ENCODE data around the gene MYH10. TPM values are rescaled to one million over a fixed set of nuclear protein-coding genes. Genes with fewer than 3 reads are reported as not detected.

MYH10 gene
- total and polyA plus RNA-seq, 5 experiments from 2014 or later = 0.56 to 3.1 (median 1.7) TPM

GRCh38 chr17:8469964-8470363, 160.6 kb downstream of the MYH10 start:
- peaks cover 2 to 8% (median 7%) of the 10 kb centered on the region in 4 donors for H3K4me1 Mint-ChIP-seq
- DNase-seq = no peak
- peak overlapping the region in 2 of 10 donors; percentile 25 to 33 for H3K27ac Mint-ChIP-seq
- H3K27me3 Mint-ChIP-seq = no peaks in the 10 kb centered on the region
- no peak for ATAC-seq
- no peak overlapping the region for H3K4me3 Mint-ChIP-seq
- peaks cover 0 to 82% (median 16%) of the 10 kb centered on the region in 3 donors for H3K36me3 Mint-ChIP-seq
- POLR2A ChIA-PET = interaction anchor here (0.7 kb wide), 1 partner anchor 19 kb away, joined by 5 read pairs; no protein-coding TSS in a partner anchor
- H3K9me3 Mint-ChIP-seq = no peaks in the 10 kb centered on the region

GRCh38 chr17:8468980-8469379, 161.5 kb downstream of the MYH10 start:
- POLR2A ChIA-PET = no interaction called here
- no peaks in the 10 kb centered on the region for H3K27me3 Mint-ChIP-seq
- H3K27ac Mint-ChIP-seq = no peak overlapping the region
- H3K4me3 Mint-ChIP-seq = no peak overlapping the region
- ATAC-seq (no peak), DNase-seq (no peak)
- peaks cover 4 to 17% (median 15%) of the 10 kb centered on the region in 4 donors for H3K4me1 Mint-ChIP-seq
- H3K36me3 Mint-ChIP-seq = peaks cover 0 to 82% (median 11%) of the 10 kb centered on the region in 3 donors
- no peaks in the 10 kb centered on the region for H3K9me3 Mint-ChIP-seq

DNA sequence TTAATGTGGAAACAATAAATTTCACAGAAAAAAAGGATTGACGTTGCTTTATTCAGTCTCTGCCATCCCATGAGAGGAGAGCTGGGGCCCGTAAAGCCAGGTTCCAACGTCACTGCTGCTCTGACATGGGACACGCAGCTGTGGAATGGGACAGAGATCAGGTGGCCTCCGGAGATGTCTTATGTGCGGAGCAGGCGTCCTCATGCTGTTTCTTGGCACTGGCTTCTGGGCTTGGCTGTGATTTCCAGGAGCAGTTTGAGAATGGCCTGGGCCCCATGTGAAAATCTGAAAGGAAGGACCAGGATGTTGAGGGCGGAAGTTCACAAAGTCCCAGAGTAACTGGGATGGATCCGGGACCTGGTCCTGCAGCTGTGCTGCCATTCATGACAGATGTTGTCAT, 162.4 kb downstream of the MYH10 start:
- H3K4me1 Mint-ChIP-seq = peaks cover 5 to 25% (median 20%) of the 10 kb centered on the region in 4 donors
- peaks cover 0 to 82% (median 11%) of the 10 kb centered on the region in 3 donors for H3K36me3 Mint-ChIP-seq
- POLR2A ChIA-PET = no interaction called here
- DNase-seq = no peak
- H3K27me3 Mint-ChIP-seq = no peaks in the 10 kb centered on the region
- H3K9me3 Mint-ChIP-seq = no peaks in the 10 kb centered on the region
- ATAC-seq = no peak
- peak overlapping the region in 3 of 10 donors; percentile 6 to 70 (median 41) for H3K27ac Mint-ChIP-seq
- H3K4me3 Mint-ChIP-seq = no peak overlapping the region

DNA sequence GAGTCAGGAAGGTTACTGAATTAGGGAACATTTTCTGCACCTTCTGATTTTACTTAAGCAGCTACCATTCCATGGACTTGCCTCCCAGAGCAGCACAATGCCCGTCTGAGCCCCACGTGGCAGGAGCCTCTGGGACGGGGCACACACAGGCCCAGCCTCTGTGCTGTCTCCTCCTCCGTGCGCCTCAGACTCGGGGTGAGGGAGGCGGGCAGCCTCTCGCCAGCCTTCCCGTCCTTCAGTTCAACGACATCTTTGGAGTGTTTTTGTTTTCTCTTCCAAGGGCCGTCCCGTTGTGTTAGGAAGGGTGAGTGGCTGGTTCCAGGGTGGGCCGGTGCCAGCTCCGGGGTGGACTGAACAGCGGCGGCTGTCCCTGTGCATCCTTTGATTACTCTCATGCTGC, 163.0 kb downstream of the MYH10 start:
- DNase-seq (no peak), ATAC-seq (no peak)
- no peaks in the 10 kb centered on the region for H3K27me3 Mint-ChIP-seq
- no peak overlapping the region for H3K4me3 Mint-ChIP-seq
- peak overlapping the region in 1 of 10 donors; percentile 70 for H3K27ac Mint-ChIP-seq
- H3K36me3 Mint-ChIP-seq = peaks cover 0 to 83% (median 11%) of the 10 kb centered on the region in 3 donors
- H3K4me1 Mint-ChIP-seq = peaks cover 6 to 27% (median 22%) of the 10 kb centered on the region in 4 donors
- POLR2A ChIA-PET = no interaction called here
- H3K9me3 Mint-ChIP-seq = no peaks in the 10 kb centered on the region

GRCh38 chr17:8466873-8467272, 163.7 kb downstream of the MYH10 start:
- H3K4me1 Mint-ChIP-seq = peaks cover 6 to 29% (median 23%) of the 10 kb centered on the region in 4 donors
- H3K4me3 Mint-ChIP-seq = no peak overlapping the region
- H3K9me3 Mint-ChIP-seq = no peaks in the 10 kb centered on the region
- DNase-seq (no peak), ATAC-seq (no peak)
- H3K27me3 Mint-ChIP-seq = no peaks in the 10 kb centered on the region
- H3K36me3 Mint-ChIP-seq = peaks cover 0 to 85% (median 9%) of the 10 kb centered on the region in 3 donors
- POLR2A ChIA-PET = no interaction called here
- peak overlapping the region in 2 of 10 donors; percentile 50 to 75 for H3K27ac Mint-ChIP-seq

- no peak for ATAC-seq
- peaks cover 6 to 32% (median 24%) of the 10 kb centered on the region in 4 donors for H3K4me1 Mint-ChIP-seq
- POLR2A ChIA-PET = no interaction called here
- no peak overlapping the region for H3K4me3 Mint-ChIP-seq
- H3K9me3 Mint-ChIP-seq = no peaks in the 10 kb centered on the region
- H3K36me3 Mint-ChIP-seq = peaks cover 0 to 85% (median 8%) of the 10 kb centered on the region in 3 donors
- no peaks in the 10 kb centered on the region for H3K27me3 Mint-ChIP-seq
- H3K27ac Mint-ChIP-seq = peak overlapping the region in 1 of 10 donors; percentile 50
- no peak for DNase-seq
Observed at GRCh38 chr17:8466456-8466855, 164.1 kb downstream of the MYH10 start.

GRCh38 chr17:8465759-8466158, 164.8 kb downstream of the MYH10 start:
- POLR2A ChIA-PET = no interaction called here
- peaks cover 0 to 85% (median 8%) of the 10 kb centered on the region in 3 donors for H3K36me3 Mint-ChIP-seq
- DNase-seq = no peak

GRCh38 chr17:8465356-8465755, 165.2 kb downstream of the MYH10 start:
- H3K27me3 Mint-ChIP-seq = no peaks in the 10 kb centered on the region

More at GRCh38 chr17:8465759-8466158, 164.8 kb downstream of the MYH10 start:
- no peak overlapping the region for H3K4me3 Mint-ChIP-seq
- no peak for ATAC-seq
- no peak overlapping the region for H3K27ac Mint-ChIP-seq
- no peaks in the 10 kb centered on the region for H3K9me3 Mint-ChIP-seq
- no peaks in the 10 kb centered on the region for H3K27me3 Mint-ChIP-seq
- H3K4me1 Mint-ChIP-seq = peaks cover 6 to 32% (median 24%) of the 10 kb centered on the region in 4 donors

DNA sequence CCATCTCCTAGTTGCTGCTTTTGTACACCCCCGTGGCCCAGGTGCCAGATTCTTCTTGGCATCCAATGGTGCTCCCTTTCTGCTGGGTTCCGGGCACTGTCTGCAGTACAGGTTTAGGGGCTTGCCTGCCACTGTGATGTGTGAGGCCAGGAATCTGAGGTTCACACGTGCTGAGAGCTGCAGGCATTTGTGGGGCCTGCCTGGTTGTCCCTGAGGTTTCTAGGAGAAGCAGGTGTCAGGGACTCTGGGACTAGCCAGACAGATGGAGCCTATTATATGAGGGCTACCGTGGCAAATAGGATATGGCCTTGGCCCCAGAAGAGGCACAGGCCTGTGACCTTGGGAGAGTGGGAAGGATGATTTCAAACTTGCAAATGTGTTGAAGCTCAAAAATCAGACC, 165.6 kb downstream of the MYH10 start:
- no peak for DNase-seq
- no peaks in the 10 kb centered on the region for H3K27me3 Mint-ChIP-seq
- peak overlapping the region in 6 of 10 donors; percentile 8 to 82 (median 62) for H3K27ac Mint-ChIP-seq
- no peak overlapping the region for H3K4me3 Mint-ChIP-seq
- peaks cover 0 to 88% (median 12%) of the 10 kb centered on the region in 3 donors for H3K36me3 Mint-ChIP-seq
- ATAC-seq = no peak
- POLR2A ChIA-PET = no interaction called here
- H3K9me3 Mint-ChIP-seq = no peaks in the 10 kb centered on the region
- peaks cover 6 to 32% (median 24%) of the 10 kb centered on the region in 4 donors for H3K4me1 Mint-ChIP-seq

More at GRCh38 chr17:8465356-8465755, 165.2 kb downstream of the MYH10 start:
- no peak overlapping the region for H3K4me3 Mint-ChIP-seq
- POLR2A ChIA-PET = no interaction called here
- H3K4me1 Mint-ChIP-seq = peaks cover 6 to 32% (median 24%) of the 10 kb centered on the region in 4 donors
- H3K36me3 Mint-ChIP-seq = peaks cover 0 to 87% (median 8%) of the 10 kb centered on the region in 3 donors
- no peak for DNase-seq
- no peaks in the 10 kb centered on the region for H3K9me3 Mint-ChIP-seq
- peak overlapping the region in 6 of 10 donors; percentile 8 to 82 (median 62) for H3K27ac Mint-ChIP-seq
- no peak for ATAC-seq

DNA sequence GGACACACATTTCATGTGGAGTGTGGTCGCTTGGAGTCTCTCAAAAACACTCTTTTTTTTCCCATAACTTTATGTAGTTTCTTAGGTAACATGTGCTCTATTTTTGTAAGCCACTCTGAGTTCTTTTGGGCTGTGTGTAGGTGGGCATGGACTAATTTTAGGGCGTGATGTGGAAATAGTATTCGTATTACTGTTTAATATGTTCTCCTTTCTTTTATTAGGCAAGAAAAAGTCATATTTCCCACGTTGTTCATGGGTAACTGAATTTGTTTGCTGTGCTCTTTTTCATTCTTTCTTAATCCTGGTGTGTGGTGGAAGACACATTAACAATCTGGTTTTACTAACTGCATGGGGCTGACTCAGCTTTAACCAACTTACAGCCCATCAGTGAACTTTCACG, 167.4 kb downstream of the MYH10 start:
- peaks cover 4 to 97% (median 13%) of the 10 kb centered on the region in 3 donors for H3K36me3 Mint-ChIP-seq
- no peaks in the 10 kb centered on the region for H3K27me3 Mint-ChIP-seq
- H3K27ac Mint-ChIP-seq = peak overlapping the region in 4 of 10 donors; percentile 34 to 61 (median 39)
- peaks cover 8 to 36% (median 27%) of the 10 kb centered on the region in 4 donors for H3K4me1 Mint-ChIP-seq
- DNase-seq (no peak), ATAC-seq (no peak)
- no peak overlapping the region for H3K4me3 Mint-ChIP-seq
- no peaks in the 10 kb centered on the region for H3K9me3 Mint-ChIP-seq
- POLR2A ChIA-PET = no interaction called here

DNA sequence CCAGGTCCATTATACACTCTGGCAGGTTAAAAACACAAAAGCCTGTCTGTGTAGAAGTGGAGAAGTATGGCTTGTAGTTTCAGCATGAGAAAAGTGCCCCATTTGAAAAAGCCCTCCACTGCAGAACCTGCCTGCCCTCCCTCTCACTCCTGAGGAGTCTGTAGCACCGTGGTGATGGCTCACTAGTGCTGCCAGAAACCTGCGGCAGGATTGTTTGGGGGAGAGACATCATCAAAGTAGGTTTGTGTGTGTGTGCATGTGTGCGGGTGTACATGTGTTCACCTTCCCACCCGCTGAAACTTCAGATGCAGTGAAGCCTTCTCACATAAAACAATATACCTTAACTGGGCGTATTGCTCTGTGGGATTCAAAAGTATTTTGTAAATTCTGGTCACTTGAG, 168.0 kb downstream of the MYH10 start:
- ATAC-seq = no peak

GRCh38 chr17:8459831-8460230, 170.7 kb downstream of the MYH10 start:
- Mint-ChIP-seq H3K27ac (peak overlapping the region in 1 of 10 donors; percentile 21), H3K36me3 (peaks cover 22 to 96% (median 27%) of the 10 kb centered on the region in 3 donors), H3K4me1 (peaks cover 10 to 44% (median 35%) of the 10 kb centered on the region in 4 donors), H3K27me3 (no peaks in the 10 kb centered on the region), H3K9me3 (no peaks in the 10 kb centered on the region), H3K4me3 (no peak overlapping the region)
- ATAC-seq (no peak), DNase-seq (no peak)
- POLR2A ChIA-PET = no interaction called here

More for the DNA sequence above, 168.0 kb downstream of the MYH10 start:
- Mint-ChIP-seq H3K9me3 (no peaks in the 10 kb centered on the region), H3K4me1 (peaks cover 10 to 39% (median 29%) of the 10 kb centered on the region in 4 donors), H3K4me3 (no peak overlapping the region), H3K27ac (peak overlapping the region in 1 of 10 donors; percentile 61), H3K36me3 (peaks cover 6 to 96% (median 13%) of the 10 kb centered on the region in 3 donors), H3K27me3 (no peaks in the 10 kb centered on the region)
- DNase-seq = no peak
- POLR2A ChIA-PET = interaction anchor here (0.5 kb wide), 1 partner anchor 136 kb away, joined by 4 read pairs; no protein-coding TSS in a partner anchor

DNA sequence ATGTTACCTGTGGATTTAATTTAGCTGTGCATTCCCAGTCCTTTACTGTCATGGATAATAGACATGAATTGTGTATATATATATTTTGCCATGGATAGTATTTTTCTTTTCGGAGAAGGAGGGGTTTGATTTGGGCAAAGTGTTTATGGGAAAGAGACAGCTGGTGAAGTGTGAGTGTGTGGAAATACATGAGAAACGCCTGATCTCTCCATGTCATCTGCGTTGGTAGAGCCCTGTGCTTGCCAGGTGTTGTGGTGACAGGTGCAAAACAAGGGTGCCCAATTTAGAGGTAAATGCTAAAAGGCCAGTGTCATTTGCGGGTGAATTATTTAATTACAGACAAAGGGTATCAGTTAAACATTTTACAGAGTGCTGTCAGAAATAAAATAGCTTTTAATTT, 171.4 kb downstream of the MYH10 start:
- no peak overlapping the region for H3K4me3 Mint-ChIP-seq
- no peak for DNase-seq
- POLR2A ChIA-PET = no interaction called here
- ATAC-seq = no peak
- H3K36me3 Mint-ChIP-seq = peaks cover 24 to 96% (median 29%) of the 10 kb centered on the region in 3 donors
- H3K27ac Mint-ChIP-seq = peak overlapping the region in 1 of 10 donors; percentile 46
- peaks cover 8 to 41% (median 30%) of the 10 kb centered on the region in 4 donors for H3K4me1 Mint-ChIP-seq
- H3K9me3 Mint-ChIP-seq = no peaks in the 10 kb centered on the region
- H3K27me3 Mint-ChIP-seq = no peaks in the 10 kb centered on the region

Data from naive thymus-derived CD8-positive, alpha-beta T cell (primary cell).